ENCODE measurements around the gene GRAMD2B.

Gene GRAMD2B

DNA sequence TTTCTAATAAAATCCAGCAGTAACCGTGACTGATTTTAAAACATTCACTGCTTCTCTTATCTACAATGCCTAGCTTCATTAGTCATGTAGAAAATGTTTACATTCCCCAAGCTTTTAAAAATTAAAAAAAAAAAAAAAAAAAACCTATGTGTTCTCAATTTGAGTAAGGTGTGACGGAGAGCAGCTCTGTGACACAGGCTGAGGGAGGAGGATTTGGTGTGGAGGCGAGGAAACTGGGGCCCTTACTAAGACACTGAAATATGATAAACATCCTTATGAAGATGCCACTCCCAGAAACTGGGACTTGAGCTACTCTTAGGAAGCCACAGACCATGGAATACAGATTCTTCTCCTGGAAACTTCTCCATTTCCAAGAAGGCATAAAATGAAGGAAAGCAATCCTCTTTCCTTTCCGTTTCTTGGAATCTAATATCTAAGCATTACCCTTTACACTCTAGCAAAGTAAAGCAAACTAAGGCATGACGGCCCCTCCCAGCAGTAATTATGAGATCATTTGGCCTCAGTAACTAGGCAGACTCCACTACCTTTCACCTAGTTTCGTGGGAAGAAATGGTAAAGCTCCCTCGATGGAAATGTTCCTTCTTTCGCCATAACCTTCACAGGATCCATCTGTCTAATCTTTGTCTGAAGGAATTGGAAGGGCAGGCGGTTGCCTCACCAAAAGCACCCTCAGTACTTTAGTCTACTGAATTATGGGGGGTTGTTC lies 23.5 kb downstream of the GRAMD2B start:
- TF ChIP-seq, protein P1, sequence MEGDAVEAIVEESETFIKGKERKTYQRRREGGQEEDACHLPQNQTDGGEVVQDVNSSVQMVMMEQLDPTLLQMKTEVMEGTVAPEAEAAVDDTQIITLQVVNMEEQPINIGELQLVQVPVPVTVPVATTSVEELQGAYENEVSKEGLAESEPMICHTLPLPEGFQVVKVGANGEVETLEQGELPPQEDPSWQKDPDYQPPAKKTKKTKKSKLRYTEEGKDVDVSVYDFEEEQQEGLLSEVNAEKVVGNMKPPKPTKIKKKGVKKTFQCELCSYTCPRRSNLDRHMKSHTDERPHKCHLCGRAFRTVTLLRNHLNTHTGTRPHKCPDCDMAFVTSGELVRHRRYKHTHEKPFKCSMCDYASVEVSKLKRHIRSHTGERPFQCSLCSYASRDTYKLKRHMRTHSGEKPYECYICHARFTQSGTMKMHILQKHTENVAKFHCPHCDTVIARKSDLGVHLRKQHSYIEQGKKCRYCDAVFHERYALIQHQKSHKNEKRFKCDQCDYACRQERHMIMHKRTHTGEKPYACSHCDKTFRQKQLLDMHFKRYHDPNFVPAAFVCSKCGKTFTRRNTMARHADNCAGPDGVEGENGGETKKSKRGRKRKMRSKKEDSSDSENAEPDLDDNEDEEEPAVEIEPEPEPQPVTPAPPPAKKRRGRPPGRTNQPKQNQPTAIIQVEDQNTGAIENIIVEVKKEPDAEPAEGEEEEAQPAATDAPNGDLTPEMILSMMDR (IDR thresholded peaks at IDR 0.05) = no peak

DNA sequence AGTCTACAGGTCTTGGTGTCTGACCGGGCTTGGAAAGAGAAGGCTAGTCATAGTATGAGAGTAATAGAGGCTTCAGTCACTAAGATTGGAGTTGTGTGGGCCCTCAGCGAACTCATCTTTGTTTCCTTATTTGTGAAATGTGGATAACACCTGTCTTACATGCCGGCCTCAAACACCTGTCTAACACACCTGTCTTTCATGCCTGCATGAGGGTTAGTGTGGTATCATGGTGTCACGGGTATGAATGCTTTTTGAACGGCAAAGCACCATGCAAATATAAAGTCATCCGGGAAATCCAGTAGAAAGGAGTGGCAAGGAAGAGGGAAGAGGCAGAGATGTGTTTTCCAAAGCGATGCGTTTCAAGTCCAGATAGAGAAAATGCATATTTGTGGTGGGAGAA lies 25.5 kb downstream of the GRAMD2B start:
- TF ChIP-seq, protein P1 (IDR thresholded peaks at IDR 0.05) = no peak

DNA sequence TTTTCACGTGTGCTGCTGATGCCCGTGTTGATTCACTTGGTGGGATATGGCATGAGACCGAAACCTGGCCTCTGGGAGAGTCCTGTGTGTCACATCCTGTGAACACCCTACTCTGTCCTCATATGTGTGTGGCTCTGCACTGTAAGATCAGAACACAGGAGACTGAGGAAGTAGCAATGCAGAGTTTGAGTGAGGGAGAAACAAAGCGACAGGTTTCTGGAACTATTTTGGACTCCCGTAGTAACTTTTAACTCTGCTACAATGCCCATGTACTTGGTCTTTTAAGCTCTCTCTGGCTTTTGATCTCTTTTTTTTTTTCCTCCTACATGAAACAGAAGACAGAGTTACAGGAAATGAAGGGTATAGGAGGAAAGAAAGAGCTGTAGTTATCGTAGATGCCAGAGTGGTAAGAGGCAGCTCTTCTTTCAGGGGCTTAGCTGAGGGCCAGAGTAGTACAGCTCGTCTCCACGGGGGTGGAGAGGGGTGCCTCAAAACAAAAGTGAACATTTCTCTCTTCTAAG lies 26.6 kb downstream of the GRAMD2B start:
- TF ChIP-seq, protein P1 (IDR thresholded peaks at IDR 0.05) = no peak

DNA sequence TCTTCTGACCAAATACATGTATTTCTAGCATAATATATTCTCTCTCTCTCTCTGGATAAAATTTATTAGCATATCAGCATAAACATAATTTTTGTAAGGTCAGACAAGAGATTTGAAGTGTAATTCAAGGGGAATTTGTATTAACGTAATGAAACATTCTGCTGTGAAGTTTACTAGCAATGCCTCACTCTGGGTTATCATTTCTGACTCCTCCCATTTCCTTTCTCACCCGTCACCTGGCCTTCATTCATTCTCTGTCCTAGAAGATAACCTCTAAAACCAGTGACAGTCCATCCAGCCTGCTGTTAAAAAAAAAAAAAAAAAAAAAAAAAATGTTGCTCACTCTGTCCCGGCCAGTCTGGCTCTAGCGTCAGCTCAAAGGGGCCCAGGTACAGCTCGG lies 27.1 kb downstream of the GRAMD2B start:
- TF ChIP-seq, protein P1 (IDR thresholded peaks at IDR 0.05) = no peak

DNA sequence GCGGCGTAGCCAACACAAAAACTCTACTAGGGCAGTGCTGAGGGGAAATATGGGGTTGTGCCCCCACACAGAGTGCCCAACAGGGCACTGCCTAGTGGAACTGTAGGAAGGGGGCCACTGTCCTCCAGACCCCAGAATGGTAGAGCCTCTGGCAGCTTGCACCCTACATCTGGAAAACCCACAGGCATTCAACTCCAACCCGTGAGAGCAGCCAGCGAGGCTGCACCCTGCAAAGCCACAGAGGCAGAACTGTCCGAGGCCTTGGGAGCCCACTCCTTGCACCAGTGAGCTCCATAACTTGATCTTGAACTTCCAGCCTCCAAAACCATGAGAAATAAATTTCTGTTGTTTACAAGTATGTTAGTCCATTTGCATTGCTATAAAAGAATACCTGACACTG lies 27.7 kb downstream of the GRAMD2B start:
- TF ChIP-seq, protein P1 (IDR thresholded peaks at IDR 0.05) = no peak

DNA sequence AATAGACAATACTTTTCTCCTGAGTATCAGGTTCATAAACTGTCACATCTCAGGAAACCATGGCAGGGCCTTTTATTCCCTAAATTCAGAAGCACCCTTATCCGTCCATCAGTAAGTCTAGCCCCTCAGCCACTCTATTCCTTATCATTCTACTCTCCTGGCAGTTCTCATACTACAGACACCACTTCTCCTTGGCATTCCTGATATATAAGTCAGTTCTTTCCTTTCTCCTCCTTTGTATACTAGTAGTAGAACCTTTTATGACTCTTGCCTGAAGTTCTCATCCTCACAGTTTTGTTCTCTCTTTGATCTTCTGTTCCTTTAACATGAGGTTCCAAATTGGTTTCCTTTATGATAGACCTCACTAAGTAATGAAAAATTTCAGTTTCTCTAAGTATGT lies 29.3 kb downstream of the GRAMD2B start:
- TF ChIP-seq, protein P1 (IDR thresholded peaks at IDR 0.05) = no peak

DNA sequence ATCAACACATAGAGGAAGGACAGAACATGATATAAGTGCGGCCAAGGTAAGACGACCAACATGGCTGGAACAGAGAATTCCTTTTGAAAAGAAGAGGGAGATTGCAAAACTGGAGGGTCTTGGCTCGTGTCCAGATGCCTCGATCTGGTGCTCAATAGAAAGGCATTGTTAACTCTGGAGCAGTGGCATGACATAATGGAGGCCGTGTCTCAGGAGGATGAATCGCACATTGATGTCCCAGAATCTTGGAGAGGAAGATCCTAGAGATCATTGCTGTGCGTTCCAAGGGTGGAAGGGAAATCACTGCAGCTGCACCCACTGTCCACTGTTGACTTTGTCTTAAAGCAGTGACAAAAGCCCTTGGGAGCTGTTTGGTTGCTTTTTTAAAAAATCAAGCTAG lies 30.9 kb downstream of the GRAMD2B start:
- TF ChIP-seq, protein P1 (IDR thresholded peaks at IDR 0.05) = no peak

Data from LNCAP (cell line).